GM18858 (cell line): ENCODE results near the gene AKAP13.
"Not testable (repeated sequence)": the region's sequence is repeated elsewhere in the genome, so short reads cannot be mapped to it uniquely, and the experiment has no call there.

Experiments used
- ATAC-seq: cut with Tn5 transposase; IDR thresholded peaks from one replicate; pipeline ENCODE4 v1.9.1; 2021; ENCODE audit not compliant: unreplicated experiment

AKAP13 gene

GRCh38 chr15:85430406-85431204, 50.2 kb downstream of the AKAP13 start:
- peak; percentile 98 for ATAC-seq

GRCh38 chr15:85439996-85440395, 59.6 kb downstream of the AKAP13 start:
- no peak for ATAC-seq

- no peak for ATAC-seq
These were observed 60.0 kb downstream of the AKAP13 start for GRCh38 chr15:85440451-85440850.

- not testable (repeated sequence) for ATAC-seq
These were observed 61.5 kb downstream of the AKAP13 start for GRCh38 chr15:85441854-85442253.

GRCh38 chr15:85443046-85443445, 62.6 kb downstream of the AKAP13 start:
- ATAC-seq, result peak; percentile 42

- ATAC-seq, result peak; percentile 55
These were observed 63.2 kb downstream of the AKAP13 start for GRCh38 chr15:85443593-85444087.

GRCh38 chr15:85444122-85444745, 63.8 kb downstream of the AKAP13 start:
- no peak for ATAC-seq

GRCh38 chr15:85445361-85445760, 65.0 kb downstream of the AKAP13 start:
- ATAC-seq, result no peak

GRCh38 chr15:85451099-85451700, 70.8 kb downstream of the AKAP13 start:
- no peak for ATAC-seq

- ATAC-seq, result no peak
These were observed 72.0 kb downstream of the AKAP13 start for GRCh38 chr15:85452436-85452835.

GRCh38 chr15:85453144-85453872, 72.9 kb downstream of the AKAP13 start:
- no peak for ATAC-seq

- ATAC-seq, result no peak
These were observed 74.0 kb downstream of the AKAP13 start for GRCh38 chr15:85454403-85454802.

GRCh38 chr15:85455891-85456290, 75.5 kb downstream of the AKAP13 start:
- no peak for ATAC-seq

- ATAC-seq, result peak; percentile 54
These were observed 76.4 kb downstream of the AKAP13 start for GRCh38 chr15:85456798-85457197.

GRCh38 chr15:85457392-85457968, 77.1 kb downstream of the AKAP13 start:
- peak; percentile 62 for ATAC-seq

- ATAC-seq, result no peak
These were observed 78.4 kb downstream of the AKAP13 start for GRCh38 chr15:85458764-85459163.

- ATAC-seq, result no peak
These were observed 81.6 kb downstream of the AKAP13 start for GRCh38 chr15:85462029-85462428.

GRCh38 chr15:85463276-85463892, 83.0 kb downstream of the AKAP13 start:
- no peak for ATAC-seq

- ATAC-seq, result no peak
These were observed 83.6 kb downstream of the AKAP13 start for GRCh38 chr15:85463976-85464375.

- ATAC-seq, result no peak
These were observed 84.1 kb downstream of the AKAP13 start for GRCh38 chr15:85464471-85464870.
